ENCODE data around the gene PTBP2.

DNA sequence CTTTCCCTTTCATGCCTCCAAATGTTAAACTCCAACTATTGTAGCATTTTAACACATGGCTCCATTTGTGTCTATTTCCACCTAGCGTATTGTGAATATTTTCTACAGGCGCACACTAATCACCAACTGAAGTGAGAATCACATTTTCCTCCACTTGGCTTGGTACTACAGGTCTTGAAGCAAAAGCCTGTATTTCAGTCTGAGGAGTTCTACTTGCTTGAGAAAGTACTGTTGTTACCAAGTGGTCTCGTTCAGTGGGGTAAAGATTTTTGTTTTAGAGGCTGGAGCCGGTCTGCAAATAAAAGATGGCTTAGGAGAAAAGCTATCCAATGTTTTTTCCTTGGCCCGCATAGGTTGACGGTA, 550 bp upstream of the PTBP2 start:
- TF ChIP-seq YY1 (IDR thresholded peaks at IDR 0.05; ENCODE audit: extremely low read depth, insufficient replicate concordance, low read depth, low read length) = no peak
- TF ChIP-seq, protein P1, sequence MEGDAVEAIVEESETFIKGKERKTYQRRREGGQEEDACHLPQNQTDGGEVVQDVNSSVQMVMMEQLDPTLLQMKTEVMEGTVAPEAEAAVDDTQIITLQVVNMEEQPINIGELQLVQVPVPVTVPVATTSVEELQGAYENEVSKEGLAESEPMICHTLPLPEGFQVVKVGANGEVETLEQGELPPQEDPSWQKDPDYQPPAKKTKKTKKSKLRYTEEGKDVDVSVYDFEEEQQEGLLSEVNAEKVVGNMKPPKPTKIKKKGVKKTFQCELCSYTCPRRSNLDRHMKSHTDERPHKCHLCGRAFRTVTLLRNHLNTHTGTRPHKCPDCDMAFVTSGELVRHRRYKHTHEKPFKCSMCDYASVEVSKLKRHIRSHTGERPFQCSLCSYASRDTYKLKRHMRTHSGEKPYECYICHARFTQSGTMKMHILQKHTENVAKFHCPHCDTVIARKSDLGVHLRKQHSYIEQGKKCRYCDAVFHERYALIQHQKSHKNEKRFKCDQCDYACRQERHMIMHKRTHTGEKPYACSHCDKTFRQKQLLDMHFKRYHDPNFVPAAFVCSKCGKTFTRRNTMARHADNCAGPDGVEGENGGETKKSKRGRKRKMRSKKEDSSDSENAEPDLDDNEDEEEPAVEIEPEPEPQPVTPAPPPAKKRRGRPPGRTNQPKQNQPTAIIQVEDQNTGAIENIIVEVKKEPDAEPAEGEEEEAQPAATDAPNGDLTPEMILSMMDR (IDR thresholded peaks at IDR 0.05 in 2 of 3, conservative IDR thresholded peaks at IDR 0.05 in 1 of 3; ENCODE audit: borderline replicate concordance in 1 of 3, insufficient read depth in 1 of 3, low read depth in 2 of 3, low read length in 2 of 3) = no peak
- no peak for TF ChIP-seq ZNF274 (IDR thresholded peaks at IDR 0.05; ENCODE audit: low read depth, low read length)

Measured in HCT116 (cell line).